CD4-positive, alpha-beta T cell treated with Interleukin-4 for 1 hour (primary cell): ENCODE data around the gene ABHD16B.
A peak's percentile ranks its signal among the peaks of the same experiment; 100 is the strongest.
"Not testable (repeated sequence)": the region's sequence is repeated elsewhere in the genome, so short reads cannot be mapped to it uniquely, and the experiment has no call there.

Source experiments
- DNase-seq, 2 donors: peaks; one replicate each; pipeline ENCODE4 v3.0.0-alpha.2; 2020 to 2022

Gene ABHD16B

GRCh38 chr20:63835021-63835858 is 26.1 kb upstream of the ABHD16B start:
- DNase-seq = no peak

- no peak for DNase-seq
These were observed 24.6 kb upstream of the ABHD16B start for GRCh38 chr20:63836458-63837344.

GRCh38 chr20:63837479-63837878 is 23.8 kb upstream of the ABHD16B start:
- DNase-seq = no peak

DNA sequence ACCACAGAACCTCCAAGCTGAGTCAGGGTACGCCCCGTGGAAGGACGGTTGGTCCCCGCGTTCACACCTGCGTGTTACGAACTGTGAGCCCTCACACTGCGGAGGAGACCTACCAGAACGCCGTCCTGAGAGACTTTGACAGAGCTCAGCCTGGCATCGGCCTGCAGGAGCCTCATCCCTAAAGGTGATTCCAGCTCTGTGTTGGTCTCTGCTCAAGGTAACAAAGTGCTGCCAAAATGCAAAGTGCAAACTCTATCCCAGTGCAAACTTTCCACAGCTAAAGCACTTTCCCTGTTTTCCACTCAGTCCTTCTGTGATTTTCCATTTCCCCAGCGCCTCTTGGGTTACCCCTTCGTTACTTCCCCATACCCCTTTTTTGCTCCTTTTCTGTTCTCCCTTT is 21.7 kb upstream of the ABHD16B start:
- no peak for DNase-seq

DNA sequence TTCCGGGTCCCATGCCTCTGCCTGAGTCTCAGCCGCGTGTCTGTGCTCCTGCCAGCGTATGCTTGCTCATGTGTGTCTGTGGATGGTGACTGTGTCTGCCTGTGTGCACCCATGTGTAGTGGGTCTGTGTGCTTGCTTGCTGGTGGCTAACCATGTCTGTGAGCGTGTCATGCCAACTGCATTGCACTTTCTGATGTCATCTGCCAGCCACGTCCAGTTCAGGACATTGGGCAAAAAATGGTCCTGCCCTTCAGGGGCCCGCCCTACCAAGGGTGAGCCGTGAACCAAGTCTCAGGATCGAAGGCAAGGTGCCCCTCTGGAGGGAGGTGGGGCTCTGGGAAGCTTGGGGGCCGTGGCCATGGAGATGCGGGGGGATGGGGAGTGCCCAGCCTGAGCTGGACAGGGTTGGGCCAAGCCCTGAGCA is 20.9 kb upstream of the ABHD16B start:
- DNase-seq = no peak

- DNase-seq = no peak
These were observed 19.0 kb upstream of the ABHD16B start for GRCh38 chr20:63842258-63842657.

- no peak for DNase-seq
These were observed 18.1 kb upstream of the ABHD16B start for GRCh38 chr20:63843222-63843621.

GRCh38 chr20:63843778-63844177 is 17.5 kb upstream of the ABHD16B start:
- no peak for DNase-seq

DNA sequence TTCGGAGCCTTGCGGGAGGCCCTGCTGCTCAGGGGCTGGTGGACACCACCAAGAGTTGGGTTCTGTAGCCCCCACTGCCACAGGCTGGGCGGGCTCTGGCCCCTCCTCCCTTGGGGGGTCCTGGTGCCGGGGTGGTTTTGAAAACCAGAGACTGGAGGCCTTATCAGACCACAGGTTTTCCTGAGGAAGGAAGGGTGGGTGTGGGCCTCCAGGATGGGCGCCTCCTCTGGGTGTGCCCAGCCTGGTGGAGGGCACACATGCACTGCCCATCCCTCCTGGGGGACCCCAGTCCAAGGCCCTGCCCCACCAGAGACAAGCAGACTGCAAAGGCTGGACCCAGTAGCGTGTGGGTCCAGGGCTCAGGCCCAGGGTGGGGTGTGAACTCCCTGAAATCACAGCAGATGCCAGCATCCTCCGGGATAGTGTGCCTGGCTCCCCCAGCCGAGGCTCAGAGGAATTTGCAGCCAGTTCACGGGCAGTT is 16.7 kb upstream of the ABHD16B start:
- no peak for DNase-seq

DNA sequence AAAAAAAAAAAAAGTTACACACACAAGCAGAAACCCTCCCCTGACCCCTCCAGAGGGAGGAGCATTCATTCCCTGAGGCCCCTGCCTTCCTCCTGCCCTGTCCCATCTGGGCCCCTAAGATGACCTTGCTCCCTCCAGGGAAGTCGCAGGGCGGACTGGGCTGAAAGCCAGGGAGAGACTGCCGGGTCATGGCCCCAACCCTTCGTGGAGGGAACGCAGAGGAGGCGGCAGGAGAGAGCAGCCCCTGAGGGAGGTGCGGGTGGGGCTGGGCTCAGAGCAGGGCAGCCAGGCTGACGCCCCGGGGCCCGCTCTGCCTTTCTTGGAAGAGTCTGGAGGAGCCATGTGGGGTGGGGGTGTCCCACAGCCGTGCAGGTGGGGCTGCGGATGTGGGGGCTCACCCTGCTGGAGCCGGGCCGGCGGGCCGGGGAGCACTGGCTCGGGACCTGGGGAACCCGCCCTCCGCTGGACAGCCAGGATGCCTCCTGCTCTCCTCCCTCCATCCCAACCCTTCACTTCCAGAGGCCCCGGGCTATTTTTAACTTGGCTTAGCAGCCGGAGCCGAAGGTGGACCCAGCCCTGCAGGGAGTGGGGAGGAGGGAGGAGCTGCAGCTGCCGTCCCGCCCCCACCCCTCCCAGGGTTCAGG is 15.0 kb upstream of the ABHD16B start:
- DNase-seq = no peak

- no peak for DNase-seq
These were observed 14.4 kb upstream of the ABHD16B start for GRCh38 chr20:63846888-63847236.

DNA sequence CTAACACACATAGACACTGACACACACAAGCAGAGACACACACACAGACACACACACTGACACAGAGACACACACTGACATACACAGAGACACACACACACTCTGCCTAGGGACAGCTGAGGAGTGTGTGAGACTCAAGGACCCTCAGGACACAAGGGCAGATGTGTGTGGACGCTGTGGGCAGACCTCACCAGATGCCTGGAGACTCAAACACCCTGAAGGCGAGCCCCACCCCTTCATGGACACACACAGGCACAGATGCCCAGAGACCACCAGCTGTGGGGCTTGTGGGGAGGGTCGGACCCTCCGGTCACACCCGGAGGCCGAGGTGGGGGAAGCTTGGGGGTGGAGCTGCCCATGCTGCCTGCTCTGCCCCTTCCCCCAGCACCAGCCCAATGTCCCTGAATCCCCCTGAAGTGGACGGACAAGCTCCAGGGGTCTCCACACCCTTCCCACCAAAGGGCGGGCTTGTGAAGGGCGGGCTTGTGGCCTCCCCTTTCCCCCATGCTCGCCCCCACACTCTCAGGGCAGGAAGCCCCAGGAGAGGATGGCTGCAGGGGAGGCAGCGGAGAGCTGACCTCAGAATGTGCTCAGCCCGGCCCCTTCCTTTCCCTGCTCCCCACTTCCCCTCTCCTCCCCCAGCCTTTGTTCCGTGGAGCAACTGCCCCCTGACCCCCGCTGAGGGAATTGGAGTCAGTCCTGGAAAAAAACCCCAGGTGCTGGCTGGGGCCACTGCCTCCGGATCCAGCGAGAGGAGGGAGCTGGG is 13.9 kb upstream of the ABHD16B start:
- no peak for DNase-seq

GRCh38 chr20:63848003-63848911 is 13.0 kb upstream of the ABHD16B start:
- no peak for DNase-seq

- DNase-seq = peak in 1 of 2 donors; percentile 30
These were observed 10.4 kb upstream of the ABHD16B start for GRCh38 chr20:63850689-63851547.

- not testable (repeated sequence) for DNase-seq
These were observed 9.8 kb upstream of the ABHD16B start for GRCh38 chr20:63851548-63851943.

- not testable (repeated sequence) for DNase-seq
These were observed 7.6 kb upstream of the ABHD16B start for GRCh38 chr20:63853733-63854068.

GRCh38 chr20:63854069-63854765 is 7.1 kb upstream of the ABHD16B start:
- DNase-seq = peak in 1 of 2 donors; percentile 44

GRCh38 chr20:63854766-63855362 is 6.4 kb upstream of the ABHD16B start:
- DNase-seq = no peak

GRCh38 chr20:63855363-63856097 is 5.8 kb upstream of the ABHD16B start:
- no peak for DNase-seq
